GM19193 (cell line): ENCODE data around the gene CFAP210.

ENCODE experiments used
- POLR2A ChIP-seq: IDR thresholded peaks from 4 replicates; pipeline ENCODE4 v1.6.1; 2011; ENCODE audit not compliant: insufficient read depth, insufficient read length; ENCODE audit errors: extremely low read depth

Gene CFAP210

DNA sequence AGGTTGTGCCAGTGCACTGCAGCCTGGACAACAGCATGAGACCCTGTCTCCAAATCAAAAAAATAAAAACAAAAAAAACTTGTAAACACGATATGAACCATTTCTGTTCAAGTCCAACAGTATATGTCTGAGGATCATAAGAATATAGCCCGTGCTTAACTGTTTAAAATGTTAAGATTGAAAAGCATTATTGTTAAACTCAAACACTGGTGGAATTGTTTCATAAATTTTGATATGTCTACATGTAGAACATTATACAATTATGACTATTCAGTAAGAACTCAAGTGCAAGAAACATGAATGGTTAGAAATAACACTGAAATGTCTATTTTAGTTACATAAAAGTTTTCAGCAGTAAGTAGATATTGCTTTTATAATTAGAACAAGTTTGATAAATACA lies 80.3 kb downstream of the CFAP210 start:
- TF ChIP-seq POLR2A, result no peak

DNA sequence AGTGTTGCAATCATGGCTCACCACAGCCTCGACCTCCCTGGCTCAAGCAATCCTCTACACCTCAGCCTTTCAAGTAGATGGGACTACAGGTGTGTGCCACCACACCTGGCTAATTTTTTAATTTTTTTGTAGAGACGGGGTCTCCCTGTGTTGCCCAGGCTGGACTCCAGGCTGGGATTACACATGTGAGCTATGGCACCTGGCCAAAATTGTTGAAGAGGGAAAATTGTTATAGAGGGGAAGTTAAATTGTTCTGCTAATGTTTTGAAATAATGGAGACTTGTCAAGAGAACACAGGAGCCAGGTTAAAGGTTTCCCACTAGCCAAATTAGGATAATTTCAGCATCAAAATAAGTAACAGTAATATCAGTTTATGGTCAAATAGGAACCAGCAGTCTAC lies 84.9 kb downstream of the CFAP210 start:
- TF ChIP-seq POLR2A, result no peak

DNA sequence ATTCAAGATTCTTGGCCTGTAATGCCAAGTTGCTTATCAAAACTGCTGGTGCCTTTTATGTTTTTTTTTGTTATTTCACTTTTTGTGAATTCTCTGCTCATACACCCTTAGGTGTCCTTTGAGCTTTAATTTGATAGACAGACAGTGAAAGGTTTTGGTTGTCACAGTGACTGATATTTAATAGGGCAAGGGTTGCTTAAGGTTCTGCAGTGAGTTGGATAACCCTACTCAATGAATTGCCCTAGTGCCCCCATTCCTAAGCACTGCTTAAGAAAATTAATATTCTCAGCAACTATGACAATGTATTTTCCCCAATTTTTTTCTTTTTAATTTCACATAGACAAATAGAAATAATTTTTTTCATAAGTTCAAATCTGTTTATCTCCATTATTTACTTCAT lies 94.6 kb downstream of the CFAP210 start:
- TF ChIP-seq POLR2A, result no peak

DNA sequence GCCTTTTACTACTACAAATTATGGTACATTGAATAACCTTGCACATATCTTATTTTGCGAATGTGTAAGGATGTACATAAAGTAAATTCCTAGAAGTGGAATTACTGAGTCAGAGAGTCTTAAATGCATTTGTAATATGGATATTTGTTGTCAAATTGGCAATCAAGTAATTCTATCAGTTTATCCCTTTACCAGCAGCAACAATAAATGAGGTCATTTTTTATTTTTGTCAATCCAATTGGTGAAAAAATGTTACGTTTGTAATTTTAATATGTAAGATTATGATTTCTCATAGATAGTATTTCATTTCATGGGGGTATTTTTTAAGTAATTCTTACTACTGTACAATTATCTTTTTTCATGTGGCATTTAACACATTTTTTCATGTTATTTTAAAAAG lies 95.2 kb downstream of the CFAP210 start:
- no peak for TF ChIP-seq POLR2A
